ENCODE data around the gene C16orf90.

The C16orf90 gene

GRCh38 chr16:3492356-3492755 lies 2.9 kb downstream of the C16orf90 start:
- TF ChIP-seq POLR2AphosphoS5 (IDR thresholded peaks at IDR 0.05; ENCODE audit: low read depth, low read length), result no peak
- TF ChIP-seq FOXP2 (optimal IDR thresholded peaks at IDR 0.05; ENCODE audit: borderline replicate concordance, extremely low read depth, extremely low read length, insufficient read depth), result no peak

- TF ChIP-seq TAF1 (IDR thresholded peaks at IDR 0.05; ENCODE audit: borderline replicate concordance, insufficient read depth, low read length), result no peak
- no peak for TF ChIP-seq FOXP2 (optimal IDR thresholded peaks at IDR 0.05; ENCODE audit: borderline replicate concordance, extremely low read depth, extremely low read length, insufficient read depth)
- no peak for TF ChIP-seq REST (IDR thresholded peaks at IDR 0.05; ENCODE audit: insufficient read depth in 1 of 2, low read depth in 2 of 2, low read length in 2 of 2)
- no peak for TF ChIP-seq POLR2AphosphoS5 (IDR thresholded peaks at IDR 0.05; ENCODE audit: low read depth, low read length)
- no peak for TF ChIP-seq SIN3A (IDR thresholded peaks at IDR 0.05; ENCODE audit: borderline replicate concordance, insufficient read depth, low read length)
These were observed 4.2 kb downstream of the C16orf90 start for GRCh38 chr16:3490911-3491629.

GRCh38 chr16:3488801-3489200 lies 6.5 kb downstream of the C16orf90 start:
- TF ChIP-seq FOXP2 (optimal IDR thresholded peaks at IDR 0.05; ENCODE audit: borderline replicate concordance, extremely low read depth, extremely low read length, insufficient read depth), result no peak
- no peak for TF ChIP-seq REST (IDR thresholded peaks at IDR 0.05; ENCODE audit: insufficient read depth in 1 of 2, low read depth in 2 of 2, low read length in 2 of 2)
- TF ChIP-seq POLR2AphosphoS5 (IDR thresholded peaks at IDR 0.05; ENCODE audit: low read depth, low read length), result no peak
- no peak for TF ChIP-seq SIN3A (IDR thresholded peaks at IDR 0.05; ENCODE audit: borderline replicate concordance, insufficient read depth, low read length)
- no peak for TF ChIP-seq TAF1 (IDR thresholded peaks at IDR 0.05; ENCODE audit: borderline replicate concordance, insufficient read depth, low read length)

- no peak for TF ChIP-seq REST (IDR thresholded peaks at IDR 0.05; ENCODE audit: insufficient read depth in 1 of 2, low read depth in 2 of 2, low read length in 2 of 2)
These were observed 7.5 kb downstream of the C16orf90 start for GRCh38 chr16:3487521-3488410.

GRCh38 chr16:3486506-3487215 lies 8.6 kb downstream of the C16orf90 start:
- no peak for TF ChIP-seq FOXP2 (optimal IDR thresholded peaks at IDR 0.05; ENCODE audit: borderline replicate concordance, extremely low read depth, extremely low read length, insufficient read depth)
- no peak for TF ChIP-seq REST (IDR thresholded peaks at IDR 0.05; ENCODE audit: insufficient read depth in 1 of 2, low read depth in 2 of 2, low read length in 2 of 2)
- TF ChIP-seq SIN3A (IDR thresholded peaks at IDR 0.05; ENCODE audit: borderline replicate concordance, insufficient read depth, low read length), result no peak
- no peak for TF ChIP-seq POLR2AphosphoS5 (IDR thresholded peaks at IDR 0.05; ENCODE audit: low read depth, low read length)
- TF ChIP-seq TAF1 (IDR thresholded peaks at IDR 0.05; ENCODE audit: borderline replicate concordance, insufficient read depth, low read length), result no peak

All from PFSK-1 (cell line).